ENCODE measurements around the gene DPF1. TPM values are rescaled to one million over a fixed set of nuclear protein-coding genes. Genes with fewer than 3 reads are reported as not detected.

The DPF1 gene
- total RNA-seq, 1 donor from 2014 or later: not detected

GRCh38 chr19:38190793-38191192 is 33.2 kb downstream of the DPF1 start:
- Histone ChIP-seq H3K9me3 (no peaks in the 10 kb centered on the region), H3K36me3 (peaks cover 16 to 24% of the 10 kb centered on the region in 2 donors), H3K4me3 (no peak overlapping the region), H3K27ac (no peak overlapping the region), H3K4me1 (no peaks in the 10 kb centered on the region), H3K27me3 (no peaks in the 10 kb centered on the region)
- no peak for TF ChIP-seq CTCF (IDR thresholded peaks at IDR 0.05)
- no peak for DNase-seq (ENCODE audit: low spot score in 2 of 2)
- intact Hi-C loops (cut with DNase I): no loop called here

GRCh38 chr19:38190061-38190460 is 34.0 kb downstream of the DPF1 start:
- intact Hi-C loops (cut with DNase I): no loop called here
- H3K36me3 ChIP-seq: peaks cover 16 to 19% of the 10 kb centered on the region in 2 donors
- H3K9me3 ChIP-seq: no peaks in the 10 kb centered on the region
- H3K4me3 ChIP-seq: no peak overlapping the region
- H3K27ac ChIP-seq: no peak overlapping the region
- TF ChIP-seq CTCF (IDR thresholded peaks at IDR 0.05): no peak
- no peaks in the 10 kb centered on the region for H3K27me3 ChIP-seq
- no peaks in the 10 kb centered on the region for H3K4me1 ChIP-seq
- no peak for DNase-seq (ENCODE audit: low spot score in 2 of 2)

GRCh38 chr19:38185562-38185961 is 38.5 kb downstream of the DPF1 start:
- no peak for DNase-seq (ENCODE audit: low spot score in 2 of 2)
- H3K36me3 ChIP-seq: peaks cover 4 to 7% of the 10 kb centered on the region in 2 donors
- H3K9me3 ChIP-seq: peaks cover 0 to 4% of the 10 kb centered on the region in 2 donors
- H3K27ac ChIP-seq: no peak overlapping the region
- intact Hi-C loops (cut with DNase I): no loop called here
- no peak for TF ChIP-seq CTCF (IDR thresholded peaks at IDR 0.05)
- H3K4me1 ChIP-seq: no peaks in the 10 kb centered on the region
- H3K4me3 ChIP-seq: no peak overlapping the region
- no peaks in the 10 kb centered on the region for H3K27me3 ChIP-seq

- no peaks in the 10 kb centered on the region for H3K27me3 ChIP-seq
- H3K27ac ChIP-seq: no peak overlapping the region
- H3K4me3 ChIP-seq: no peak overlapping the region
- no peaks in the 10 kb centered on the region for H3K4me1 ChIP-seq
- H3K36me3 ChIP-seq: peaks cover 3 to 15% of the 10 kb centered on the region in 2 donors
- intact Hi-C loops (cut with DNase I): no loop called here
- no peak for TF ChIP-seq CTCF (IDR thresholded peaks at IDR 0.05)
- peaks cover 0 to 12% of the 10 kb centered on the region in 2 donors for H3K9me3 ChIP-seq
- no peak for DNase-seq (ENCODE audit: low spot score in 2 of 2)
Measured at GRCh38 chr19:38184815-38185214, 39.2 kb downstream of the DPF1 start.

GRCh38 chr19:38183251-38183897 is 40.6 kb downstream of the DPF1 start:
- no peak for DNase-seq (ENCODE audit: low spot score in 2 of 2)
- H3K4me3 ChIP-seq: peak overlapping the region; percentile 7 to 61
- no peak for TF ChIP-seq CTCF (IDR thresholded peaks at IDR 0.05)
- H3K27me3 ChIP-seq: no peaks in the 10 kb centered on the region
- H3K9me3 ChIP-seq: peaks cover 0 to 24% of the 10 kb centered on the region in 2 donors
- intact Hi-C loops (cut with DNase I): no loop called here
- H3K27ac ChIP-seq: no peak overlapping the region
- H3K4me1 ChIP-seq: no peaks in the 10 kb centered on the region
- H3K36me3 ChIP-seq: peaks cover 3 to 19% of the 10 kb centered on the region in 2 donors

All from ascending aorta (tissue), 2 donors.